HepG2 (cell line): ENCODE results near the gene MEIS3. TPM values are rescaled to one million over a fixed set of nuclear protein-coding genes. Genes with fewer than 3 reads are reported as not detected.

ENCODE experiments used
- CTCF ChIP-seq: sonication (generic); formaldehyde crosslinking; IDR thresholded peaks from 2 replicates; pipeline ENCODE4 v1.5.0; 2020; ENCODE audit warnings: mild to moderate bottlenecking, missing genetic modification reagents, moderate library complexity
- DNMT1 ChIP-seq: sonication (generic); formaldehyde crosslinking; IDR thresholded peaks from 2 replicates; pipeline ENCODE4 v1.5.1; 2020; ENCODE audit warnings: mild to moderate bottlenecking, missing genetic modification reagents
- HNF4A ChIP-seq: sonication (generic); formaldehyde crosslinking; IDR thresholded peaks from 2 replicates; pipeline ENCODE4 v1.4.0; 2020; ENCODE audit warnings: missing genetic modification reagents
- IRF2 ChIP-seq: IDR thresholded peaks from 2 replicates; pipeline ENCODE4 v1.6.1; 2018; ENCODE audit warnings: missing genetic modification reagents, missing compliant biosample characterization
- MEIS2 ChIP-seq: sonication (generic); formaldehyde crosslinking; IDR thresholded peaks from 2 replicates; pipeline ENCODE4 v1.9.0; 2021; ENCODE audit warnings: mild to moderate bottlenecking, missing genetic modification reagents
- PHF21A ChIP-seq: sonication (generic); formaldehyde crosslinking; IDR thresholded peaks from 2 replicates; pipeline ENCODE4 v1.5.0; 2020; ENCODE audit warnings: mild to moderate bottlenecking, missing genetic modification reagents
- PITX1 ChIP-seq: sonication (generic); formaldehyde crosslinking; IDR thresholded peaks from 2 replicates; pipeline ENCODE4 v1.5.1; 2020; ENCODE audit warnings: mild to moderate bottlenecking, missing genetic modification reagents
- RARA ChIP-seq: IDR thresholded peaks from 2 replicates; pipeline ENCODE4 v1.6.1; 2016; ENCODE audit warnings: missing genetic modification reagents, missing compliant biosample characterization
- TCF7L2 ChIP-seq: IDR thresholded peaks from 2 replicates; pipeline ENCODE4 v1.6.1; 2011; ENCODE audit warnings: mild to moderate bottlenecking, low read depth, low read length, moderate library complexity
- UBTF ChIP-seq: sonication (generic); formaldehyde crosslinking; IDR thresholded peaks from 2 replicates; pipeline ENCODE4 v1.4.0; 2020; ENCODE audit warnings: mild to moderate bottlenecking, missing genetic modification reagents
- ZGPAT ChIP-seq: IDR thresholded peaks from 2 replicates; pipeline ENCODE4 v1.6.1; 2016; ENCODE audit warnings: mild to moderate bottlenecking
- ZNF746 ChIP-seq: sonication (generic); formaldehyde crosslinking; IDR thresholded peaks from 2 replicates; pipeline ENCODE4 v1.8.0; 2022; ENCODE audit warnings: mild to moderate bottlenecking, missing genetic modification reagents
- ZNF782 ChIP-seq: sonication (generic); formaldehyde crosslinking; IDR thresholded peaks from 2 replicates; pipeline ENCODE4 v1.4.0; 2020; ENCODE audit warnings: missing genetic modification reagents, mild to moderate bottlenecking, borderline replicate concordance
- ZSCAN9 ChIP-seq: IDR thresholded peaks from 2 replicates; pipeline ENCODE4 v1.6.1; 2016; ENCODE audit warnings: borderline replicate concordance
- polyA plus RNA-seq, 8 experiments: library from polyadenylated mRNA; depleted of rRNA in 3 of 8; stranded (reverse) in 7 of 8; unstranded in 1 of 8; fragments of >200 nt; fragmentation: Illumina TruSeq in 4 of 8; extraction: Trizol in 4 of 8; gene quantifications; 2 replicates each; pipeline versions ENCODE4 v1.2.1 to v1.2.3, GENCODE V29; 2011 to 2016; ENCODE audit warnings: low read depth in 4 of 8, missing spikeins in 1 of 8, mixed read lengths in 1 of 8; ENCODE audit not compliant: insufficient read depth in 1 of 8
- total RNA-seq, 5 experiments: library from RNA; depleted of rRNA; stranded (reverse); fragments of >200 nt; fragmentation: Illumina TruSeq; extraction: Trizol; gene quantifications; 2 replicates each; pipeline ENCODE4 v1.2.3, GENCODE V29; 2016; ENCODE audit warnings: low read depth in 1 of 5
- TF ChIP-seq, protein P1 (sequence below): sonication (generic); formaldehyde crosslinking; IDR thresholded peaks from 2 replicates; pipeline ENCODE4 v1.4.0; 2020; ENCODE audit warnings: missing genetic modification reagents
- TF ChIP-seq, protein P2 (sequence below): sonication (generic); formaldehyde crosslinking; IDR thresholded peaks from 2 replicates; pipeline ENCODE4 v1.4.0; 2020; ENCODE audit warnings: missing genetic modification reagents
- TF ChIP-seq, protein P3 (sequence below): sonication (generic); IDR thresholded peaks from 2 replicates; pipeline ENCODE4 v1.6.1; 2016; ENCODE audit warnings: low read depth, borderline replicate concordance

The MEIS3 gene
- total and polyA plus RNA-seq, 2 of the 13 experiments (the other 11 are each of a cell fraction or from before 2014, with no cell fraction given): 0.09 to 0.70 TPM

DNA sequence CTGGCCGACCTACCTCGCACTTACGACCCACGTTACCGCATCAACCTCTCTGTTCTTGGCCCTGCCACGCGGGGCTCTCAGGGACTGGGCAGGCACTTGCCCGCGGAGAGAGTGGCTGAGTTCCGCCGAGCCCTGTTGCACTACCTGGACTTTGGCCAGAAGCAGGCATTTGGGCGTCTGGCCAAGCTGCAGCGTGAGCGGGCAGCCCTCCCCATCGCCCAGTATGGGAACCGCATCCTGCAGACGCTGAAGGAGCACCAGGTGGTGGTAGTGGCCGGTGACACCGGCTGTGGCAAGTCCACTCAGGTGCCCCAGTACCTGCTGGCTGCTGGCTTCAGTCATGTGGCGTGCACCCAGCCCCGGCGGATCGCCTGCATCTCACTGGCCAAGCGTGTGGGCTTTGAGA is 66.0 kb downstream of the MEIS3 start (continued):
- peak; percentile 29; the same call in 1 of the 2 replicates for TF ChIP-seq ZGPAT (CRISPR knock-in tag)
- TF ChIP-seq, protein P1, sequence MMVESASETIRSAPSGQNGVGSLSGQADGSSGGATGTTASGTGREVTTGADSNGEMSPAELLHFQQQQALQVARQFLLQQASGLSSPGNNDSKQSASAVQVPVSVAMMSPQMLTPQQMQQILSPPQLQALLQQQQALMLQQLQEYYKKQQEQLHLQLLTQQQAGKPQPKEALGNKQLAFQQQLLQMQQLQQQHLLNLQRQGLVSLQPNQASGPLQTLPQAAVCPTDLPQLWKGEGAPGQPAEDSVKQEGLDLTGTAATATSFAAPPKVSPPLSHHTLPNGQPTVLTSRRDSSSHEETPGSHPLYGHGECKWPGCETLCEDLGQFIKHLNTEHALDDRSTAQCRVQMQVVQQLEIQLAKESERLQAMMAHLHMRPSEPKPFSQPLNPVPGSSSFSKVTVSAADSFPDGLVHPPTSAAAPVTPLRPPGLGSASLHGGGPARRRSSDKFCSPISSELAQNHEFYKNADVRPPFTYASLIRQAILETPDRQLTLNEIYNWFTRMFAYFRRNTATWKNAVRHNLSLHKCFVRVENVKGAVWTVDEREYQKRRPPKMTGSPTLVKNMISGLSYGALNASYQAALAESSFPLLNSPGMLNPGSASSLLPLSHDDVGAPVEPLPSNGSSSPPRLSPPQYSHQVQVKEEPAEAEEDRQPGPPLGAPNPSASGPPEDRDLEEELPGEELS (CRISPR knock-in tag): peak; percentile 54
- TF ChIP-seq RARA (CRISPR knock-in tag): no peak
- TF ChIP-seq, protein P2, sequence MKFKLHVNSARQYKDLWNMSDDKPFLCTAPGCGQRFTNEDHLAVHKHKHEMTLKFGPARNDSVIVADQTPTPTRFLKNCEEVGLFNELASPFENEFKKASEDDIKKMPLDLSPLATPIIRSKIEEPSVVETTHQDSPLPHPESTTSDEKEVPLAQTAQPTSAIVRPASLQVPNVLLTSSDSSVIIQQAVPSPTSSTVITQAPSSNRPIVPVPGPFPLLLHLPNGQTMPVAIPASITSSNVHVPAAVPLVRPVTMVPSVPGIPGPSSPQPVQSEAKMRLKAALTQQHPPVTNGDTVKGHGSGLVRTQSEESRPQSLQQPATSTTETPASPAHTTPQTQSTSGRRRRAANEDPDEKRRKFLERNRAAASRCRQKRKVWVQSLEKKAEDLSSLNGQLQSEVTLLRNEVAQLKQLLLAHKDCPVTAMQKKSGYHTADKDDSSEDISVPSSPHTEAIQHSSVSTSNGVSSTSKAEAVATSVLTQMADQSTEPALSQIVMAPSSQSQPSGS (CRISPR knock-in tag): peak; percentile 57; the same call in 1 of the 2 replicates
- peak; percentile 35; the same call in 1 of the 2 replicates for TF ChIP-seq PHF21A (CRISPR knock-in tag)
- peak; percentile 70 for TF ChIP-seq CTCF (CRISPR knock-in tag)
- peak; percentile 98 for TF ChIP-seq HNF4A (CRISPR knock-in tag)
- TF ChIP-seq ZNF746 (CRISPR knock-in tag): peak; percentile 85; the same call in 1 of the 2 replicates
- no peak for TF ChIP-seq TCF7L2
- peak; percentile 53; the same call in 1 of the 2 replicates for TF ChIP-seq UBTF (CRISPR knock-in tag)
- TF ChIP-seq PITX1: 0 out of 2 replicates have a peak, but pooled peaks have one; percentile 36
- TF ChIP-seq DNMT1 (CRISPR knock-in tag): peak; percentile 80; the same call in 1 of the 2 replicates
- TF ChIP-seq MEIS2: no peak
- TF ChIP-seq ZSCAN9 (CRISPR knock-in tag): 0 out of 2 replicates have a peak, but pooled peaks have one; percentile 36
- TF ChIP-seq ZNF782 (CRISPR knock-in tag): peak; percentile 55; the same call in 1 of the 2 replicates
- TF ChIP-seq IRF2 (CRISPR knock-in tag): 0 out of 2 replicates have a peak, but pooled peaks have one; percentile 28
- TF ChIP-seq, protein P3, sequence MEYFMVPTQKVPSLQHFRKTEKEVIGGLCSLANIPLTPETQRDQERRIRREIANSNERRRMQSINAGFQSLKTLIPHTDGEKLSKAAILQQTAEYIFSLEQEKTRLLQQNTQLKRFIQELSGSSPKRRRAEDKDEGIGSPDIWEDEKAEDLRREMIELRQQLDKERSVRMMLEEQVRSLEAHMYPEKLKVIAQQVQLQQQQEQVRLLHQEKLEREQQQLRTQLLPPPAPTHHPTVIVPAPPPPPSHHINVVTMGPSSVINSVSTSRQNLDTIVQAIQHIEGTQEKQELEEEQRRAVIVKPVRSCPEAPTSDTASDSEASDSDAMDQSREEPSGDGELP: peak; percentile 61; the same call in 1 of the 2 replicates
